ENCODE measurements around the gene TSGA10IP.

- TF ChIP-seq, protein P1, sequence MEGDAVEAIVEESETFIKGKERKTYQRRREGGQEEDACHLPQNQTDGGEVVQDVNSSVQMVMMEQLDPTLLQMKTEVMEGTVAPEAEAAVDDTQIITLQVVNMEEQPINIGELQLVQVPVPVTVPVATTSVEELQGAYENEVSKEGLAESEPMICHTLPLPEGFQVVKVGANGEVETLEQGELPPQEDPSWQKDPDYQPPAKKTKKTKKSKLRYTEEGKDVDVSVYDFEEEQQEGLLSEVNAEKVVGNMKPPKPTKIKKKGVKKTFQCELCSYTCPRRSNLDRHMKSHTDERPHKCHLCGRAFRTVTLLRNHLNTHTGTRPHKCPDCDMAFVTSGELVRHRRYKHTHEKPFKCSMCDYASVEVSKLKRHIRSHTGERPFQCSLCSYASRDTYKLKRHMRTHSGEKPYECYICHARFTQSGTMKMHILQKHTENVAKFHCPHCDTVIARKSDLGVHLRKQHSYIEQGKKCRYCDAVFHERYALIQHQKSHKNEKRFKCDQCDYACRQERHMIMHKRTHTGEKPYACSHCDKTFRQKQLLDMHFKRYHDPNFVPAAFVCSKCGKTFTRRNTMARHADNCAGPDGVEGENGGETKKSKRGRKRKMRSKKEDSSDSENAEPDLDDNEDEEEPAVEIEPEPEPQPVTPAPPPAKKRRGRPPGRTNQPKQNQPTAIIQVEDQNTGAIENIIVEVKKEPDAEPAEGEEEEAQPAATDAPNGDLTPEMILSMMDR (IDR thresholded peaks at IDR 0.05; ENCODE audit: insufficient read depth, low read depth, low read length), result no peak
- no peak for TF ChIP-seq EZH2 (IDR thresholded peaks at IDR 0.05; ENCODE audit: insufficient read depth, low read length)
These were observed 29.4 kb upstream of the TSGA10IP start for GRCh38 chr11:65915821-65916251.

Data from astrocyte (in vitro differentiated cells and primary cell).